Measurements from ENCODE around the gene SPACA6. TPM values are rescaled to one million over a fixed set of nuclear protein-coding genes. Genes with fewer than 3 reads are reported as not detected.

The SPACA6 gene
- total RNA-seq, 2 experiments from 2014 or later = 2.5 to 12.5 TPM

GRCh38 chr19:51719251-51719988 is 26.3 kb downstream of the SPACA6 start:
- Histone ChIP-seq H3K36me3 (ENCODE audit: insufficient read depth, low read length) (no peaks in the 10 kb centered on the region), H4K20me1 (ENCODE audit: insufficient read depth, low read length) (no peaks in the 10 kb centered on the region), H3K27ac (ENCODE audit: low read depth, low read length, poor library complexity, severe bottlenecking) (no peak overlapping the region), H3K9me2 (ENCODE audit: insufficient read depth, low read length) (no peaks in the 10 kb centered on the region), H3K9me3 (ENCODE audit: low read length) (no peaks in the 10 kb centered on the region), H2AFZ (ENCODE audit: low read length) (no peak overlapping the region), H3K79me2 (ENCODE audit: insufficient read depth, low read depth, low read length) (no peaks in the 10 kb centered on the region), H3K4me1 (ENCODE audit: insufficient read depth, low read length, poor library complexity, severe bottlenecking) (peaks cover 14% of the 10 kb centered on the region), H3K4me3 (ENCODE audit: low read depth, low read length, poor library complexity, severe bottlenecking) (no peak overlapping the region), H3K4me2 (ENCODE audit: low read length) (no peak overlapping the region)
- no TSS peak for BruUV-seq (replicated peaks)
- DNase-seq (ENCODE audit: low spot score) = no peak
- ChIA-PET POLR2A (no interaction called here), CTCF (ENCODE audit: unreplicated experiment) (no interaction called here)
- intact Hi-C loops (cut with micrococcal nuclease; ENCODE audit: unreplicated experiment) = no loop called here
- TF ChIP-seq EZH2phosphoT487 (IDR thresholded peaks at IDR 0.05; ENCODE audit: borderline replicate concordance, low read depth, low read length) (no peak), CTCF (conservative IDR thresholded peaks at IDR 0.05; ENCODE audit: low read length) (no peak)

- no peak overlapping the region for H3K27ac ChIP-seq (ENCODE audit: low read depth, low read length, poor library complexity, severe bottlenecking)
- H2AFZ ChIP-seq (ENCODE audit: low read length) = no peak overlapping the region
- no peaks in the 10 kb centered on the region for H3K79me2 ChIP-seq (ENCODE audit: insufficient read depth, low read depth, low read length)
- CTCF ChIA-PET (ENCODE audit: unreplicated experiment) = no interaction called here
- TF ChIP-seq CTCF (conservative IDR thresholded peaks at IDR 0.05; ENCODE audit: low read length) = no peak
- no peak for TF ChIP-seq EZH2phosphoT487 (IDR thresholded peaks at IDR 0.05; ENCODE audit: borderline replicate concordance, low read depth, low read length)
- H3K4me2 ChIP-seq (ENCODE audit: low read length) = no peak overlapping the region
- H3K4me1 ChIP-seq (ENCODE audit: insufficient read depth, low read length, poor library complexity, severe bottlenecking) = peaks cover 14% of the 10 kb centered on the region
- intact Hi-C loops (cut with micrococcal nuclease; ENCODE audit: unreplicated experiment) = no loop called here
- no peaks in the 10 kb centered on the region for H4K20me1 ChIP-seq (ENCODE audit: insufficient read depth, low read length)
- POLR2A ChIA-PET = interaction anchor here (0.6 kb wide), 1 partner anchor 212 kb away, joined by 3 read pairs; no protein-coding TSS in a partner anchor
- BruUV-seq (replicated peaks) = no TSS peak
- no peaks in the 10 kb centered on the region for H3K9me2 ChIP-seq (ENCODE audit: insufficient read depth, low read length)
- DNase-seq (ENCODE audit: low spot score) = no peak
- H3K36me3 ChIP-seq (ENCODE audit: insufficient read depth, low read length) = no peaks in the 10 kb centered on the region
- H3K9me3 ChIP-seq (ENCODE audit: low read length) = no peaks in the 10 kb centered on the region
- H3K4me3 ChIP-seq (ENCODE audit: low read depth, low read length, poor library complexity, severe bottlenecking) = no peak overlapping the region
Observed at GRCh38 chr19:51721905-51722304, 28.8 kb downstream of the SPACA6 start.

GRCh38 chr19:51722492-51722891 is 29.4 kb downstream of the SPACA6 start:
- Histone ChIP-seq H3K4me3 (ENCODE audit: low read depth, low read length, poor library complexity, severe bottlenecking) (no peak overlapping the region), H3K36me3 (ENCODE audit: insufficient read depth, low read length) (no peaks in the 10 kb centered on the region), H3K79me2 (ENCODE audit: insufficient read depth, low read depth, low read length) (no peaks in the 10 kb centered on the region), H3K9me3 (ENCODE audit: low read length) (no peaks in the 10 kb centered on the region), H3K27ac (ENCODE audit: low read depth, low read length, poor library complexity, severe bottlenecking) (no peak overlapping the region), H3K4me1 (ENCODE audit: insufficient read depth, low read length, poor library complexity, severe bottlenecking) (peaks cover 14% of the 10 kb centered on the region), H3K4me2 (ENCODE audit: low read length) (peak overlapping the region; percentile 23; the same call in 1 of the 2 replicates), H4K20me1 (ENCODE audit: insufficient read depth, low read length) (no peaks in the 10 kb centered on the region), H3K9me2 (ENCODE audit: insufficient read depth, low read length) (no peaks in the 10 kb centered on the region), H2AFZ (ENCODE audit: low read length) (no peak overlapping the region)
- no TSS peak for BruUV-seq (replicated peaks)
- POLR2A ChIA-PET = interaction anchor here (0.6 kb wide), 1 partner anchor 212 kb away, joined by 3 read pairs; no protein-coding TSS in a partner anchor
- intact Hi-C loops (cut with micrococcal nuclease; ENCODE audit: unreplicated experiment) = no loop called here
- CTCF ChIA-PET (ENCODE audit: unreplicated experiment) = no interaction called here
- no peak for DNase-seq (ENCODE audit: low spot score)
- TF ChIP-seq EZH2phosphoT487 (IDR thresholded peaks at IDR 0.05; ENCODE audit: borderline replicate concordance, low read depth, low read length) (no peak), CTCF (conservative IDR thresholded peaks at IDR 0.05; ENCODE audit: low read length) (no peak)

Data from OCI-LY7 (cell line).